ENCODE measurements around the gene PC.

PC gene

GRCh38 chr11:66957971-66958231, 282 bp downstream of the PC start:
- DNase-seq: peak in 1 of 56 donors; percentile 30

- DNase-seq: peak in 34 of 56 donors; percentile 8 to 79 (median 28)
Measured at GRCh38 chr11:66956689-66957290, 1.4 kb downstream of the PC start.

- no peak for DNase-seq
Measured at GRCh38 chr11:66953081-66953833, 4.9 kb downstream of the PC start.

GRCh38 chr11:66951927-66952337, 6.3 kb downstream of the PC start:
- peak in 1 of 56 donors; percentile 18 for DNase-seq

- DNase-seq: no peak
Measured at GRCh38 chr11:66951135-66951534, 7.0 kb downstream of the PC start.

- DNase-seq: peak in 34 of 56 donors; percentile 5 to 72 (median 24)
Measured at GRCh38 chr11:66950112-66950535, 8.1 kb downstream of the PC start.

- DNase-seq: no peak
Measured at GRCh38 chr11:66938582-66939135, 19.5 kb downstream of the PC start.

GRCh38 chr11:66937193-66937733, 20.9 kb downstream of the PC start:
- DNase-seq: no peak

- DNase-seq: no peak
Measured at GRCh38 chr11:66936311-66936711, 21.9 kb downstream of the PC start.

- DNase-seq: no peak
Measured at GRCh38 chr11:66934950-66935779, 23.0 kb downstream of the PC start.

GRCh38 chr11:66933531-66933930, 24.7 kb downstream of the PC start:
- DNase-seq: no peak

GRCh38 chr11:66932543-66932942, 25.6 kb downstream of the PC start:
- DNase-seq: no peak

GRCh38 chr11:66929753-66930152, 28.4 kb downstream of the PC start:
- DNase-seq: no peak

GRCh38 chr11:66924272-66924671, 33.9 kb downstream of the PC start:
- no peak for DNase-seq

GRCh38 chr11:66922551-66922950, 35.6 kb downstream of the PC start:
- no peak for DNase-seq

GRCh38 chr11:66920978-66921784, 37.0 kb downstream of the PC start:
- peak in 6 of 56 donors; percentile 13 to 55 (median 22) for DNase-seq

- peak in 22 of 56 donors; percentile 13 to 65 (median 32) for DNase-seq
Measured at GRCh38 chr11:66919923-66920322, 38.3 kb downstream of the PC start.

- DNase-seq: no peak
Measured at GRCh38 chr11:66918741-66919140, 39.4 kb downstream of the PC start.

GRCh38 chr11:66915866-66916265, 42.3 kb downstream of the PC start:
- peak in 6 of 56 donors; percentile 14 to 32 (median 18) for DNase-seq

GRCh38 chr11:66915046-66915832, 42.9 kb downstream of the PC start:
- peak in 17 of 56 donors; percentile 10 to 51 (median 29) for DNase-seq
